Measurements from ENCODE around the gene SHISA9. TPM values are rescaled to one million over a fixed set of nuclear protein-coding genes. Genes with fewer than 3 reads are reported as not detected.

SHISA9 gene
- total RNA-seq (ENCODE audit: low replicate concordance) = under 0.01 TPM in 1 of 2 replicates, not detected in the other

GRCh38 chr16:12901597-12902461 is at the start of gene SHISA9:
TSS of gene SHISA9 (plus strand) at chr16:12901598.

Other genes starting within 250 kb of the SHISA9 start
- 5.9 and 9.0 TPM in 2 replicates for gene CPPED1, start 97.7 kb upstream of the SHISA9 start, total RNA-seq (ENCODE audit: low replicate concordance)